A204.1 (cell line): ENCODE data around the gene LANCL2.
"Not testable (repeated sequence)": the region's sequence is repeated elsewhere in the genome, so short reads cannot be mapped to it uniquely, and the experiment has no call there.

ENCODE experiments used
- FAIRE-seq: peaks from 2 replicates; lab custom pipeline; 2012; peaks lifted over from hg19 to GRCh38; lab: Jason Lieb, UNC

Gene LANCL2

GRCh38 chr7:55471594-55471993, 106.5 kb downstream of the LANCL2 start:
- FAIRE-seq = not testable (repeated sequence)

- not testable (repeated sequence) for FAIRE-seq
These were observed 107.3 kb downstream of the LANCL2 start for GRCh38 chr7:55472406-55472805.

GRCh38 chr7:55472928-55473725, 108.0 kb downstream of the LANCL2 start:
- no peak for FAIRE-seq

GRCh38 chr7:55473932-55474331, 108.8 kb downstream of the LANCL2 start:
- FAIRE-seq = no peak

- no peak for FAIRE-seq
These were observed 110.1 kb downstream of the LANCL2 start for GRCh38 chr7:55474944-55475854.

GRCh38 chr7:55475855-55476803, 111.0 kb downstream of the LANCL2 start:
- no peak for FAIRE-seq

GRCh38 chr7:55476852-55477780, 112.0 kb downstream of the LANCL2 start:
- no peak for FAIRE-seq

- FAIRE-seq = no peak
These were observed 112.7 kb downstream of the LANCL2 start for GRCh38 chr7:55477781-55478374.

- FAIRE-seq = no peak
These were observed 113.6 kb downstream of the LANCL2 start for GRCh38 chr7:55478700-55479099.

- FAIRE-seq = no peak
These were observed 116.0 kb downstream of the LANCL2 start for GRCh38 chr7:55481155-55481554.

GRCh38 chr7:55483046-55483445, 117.9 kb downstream of the LANCL2 start:
- no peak for FAIRE-seq
